COLO668 (cell line): ENCODE data around the gene PXDN.
"Not testable (repeated sequence)": the region's sequence is repeated elsewhere in the genome, so short reads cannot be mapped to it uniquely, and the experiment has no call there.

ENCODE experiments used
- DNase-seq: peaks from one replicate; lab custom pipeline; 2025; ENCODE audit not compliant: unreplicated experiment; lab: John Stamatoyannopoulos, UW

The PXDN gene

DNA sequence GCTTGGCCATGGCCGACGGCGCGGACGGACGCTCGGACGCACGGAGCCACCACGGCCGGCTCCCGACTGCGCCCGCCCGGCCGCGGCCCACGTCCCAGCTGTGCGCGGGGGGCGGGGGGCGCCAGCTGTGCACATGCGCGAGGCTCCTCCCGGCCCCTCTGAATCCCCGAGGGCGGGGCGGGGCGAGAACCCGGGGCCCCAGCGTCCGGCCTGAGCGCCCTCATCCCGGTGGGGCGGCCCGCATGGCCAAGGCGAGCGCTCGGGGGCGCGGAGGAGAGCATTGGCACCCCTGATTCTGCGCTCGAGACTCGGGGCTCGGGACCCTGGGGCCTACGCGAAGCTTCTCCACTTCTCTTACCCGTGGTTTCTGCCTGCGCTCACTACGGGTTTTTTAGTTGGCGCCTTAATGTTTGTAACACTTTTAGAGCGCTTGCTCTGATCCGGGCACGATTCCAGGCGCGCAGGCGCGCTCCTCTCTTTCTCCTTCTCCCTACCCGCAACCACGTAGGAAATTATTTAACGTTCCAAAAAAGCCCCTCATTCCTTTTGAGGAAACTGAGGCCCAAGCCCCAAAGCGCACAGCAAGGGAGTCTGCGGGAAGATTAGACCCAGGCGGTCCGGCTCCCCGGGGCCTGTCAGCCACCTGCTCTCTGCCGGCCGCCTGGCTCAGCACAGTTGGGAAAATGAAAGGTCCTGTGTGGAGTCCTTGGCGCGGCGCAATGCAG lies at the start of gene PXDN:
TSS of gene PXDN (minus strand) at position 70 of the 725 bp plus-strand sequence. CDS start at position 10, 60 bp downstream.
- no peak for DNase-seq

DNA sequence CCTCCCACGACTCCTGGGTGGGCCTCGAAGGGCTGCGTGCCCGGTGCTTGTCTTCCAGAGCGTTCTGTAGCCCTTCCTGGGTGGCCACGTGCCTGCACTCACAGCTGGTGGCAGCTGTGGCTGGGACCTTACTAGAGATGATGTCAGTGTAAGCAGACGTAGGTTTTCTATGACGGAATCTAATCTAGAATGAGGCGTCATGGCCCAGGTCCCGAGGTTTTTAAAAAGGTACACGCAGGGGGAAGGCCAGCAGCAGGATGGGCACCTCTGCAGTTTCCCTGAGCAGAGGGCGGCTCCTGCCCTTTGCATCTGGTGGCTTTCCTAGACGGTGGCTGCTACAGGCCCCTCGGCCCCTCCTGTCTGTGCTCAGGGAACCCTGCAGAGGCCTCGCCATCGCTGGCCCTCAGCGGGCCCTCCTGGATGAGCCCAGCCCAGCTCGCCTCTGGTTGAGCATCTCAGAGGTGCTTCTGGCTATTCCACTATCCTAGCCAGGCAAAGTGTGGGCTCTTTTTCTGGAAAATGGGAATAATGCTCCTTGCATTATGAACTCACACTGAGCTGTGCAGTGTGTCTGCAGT lies 49.6 kb upstream of the PXDN start:
- DNase-seq = no peak

GRCh38 chr2:1793001-1793867 lies 48.9 kb upstream of the PXDN start:
- no peak for DNase-seq

DNA sequence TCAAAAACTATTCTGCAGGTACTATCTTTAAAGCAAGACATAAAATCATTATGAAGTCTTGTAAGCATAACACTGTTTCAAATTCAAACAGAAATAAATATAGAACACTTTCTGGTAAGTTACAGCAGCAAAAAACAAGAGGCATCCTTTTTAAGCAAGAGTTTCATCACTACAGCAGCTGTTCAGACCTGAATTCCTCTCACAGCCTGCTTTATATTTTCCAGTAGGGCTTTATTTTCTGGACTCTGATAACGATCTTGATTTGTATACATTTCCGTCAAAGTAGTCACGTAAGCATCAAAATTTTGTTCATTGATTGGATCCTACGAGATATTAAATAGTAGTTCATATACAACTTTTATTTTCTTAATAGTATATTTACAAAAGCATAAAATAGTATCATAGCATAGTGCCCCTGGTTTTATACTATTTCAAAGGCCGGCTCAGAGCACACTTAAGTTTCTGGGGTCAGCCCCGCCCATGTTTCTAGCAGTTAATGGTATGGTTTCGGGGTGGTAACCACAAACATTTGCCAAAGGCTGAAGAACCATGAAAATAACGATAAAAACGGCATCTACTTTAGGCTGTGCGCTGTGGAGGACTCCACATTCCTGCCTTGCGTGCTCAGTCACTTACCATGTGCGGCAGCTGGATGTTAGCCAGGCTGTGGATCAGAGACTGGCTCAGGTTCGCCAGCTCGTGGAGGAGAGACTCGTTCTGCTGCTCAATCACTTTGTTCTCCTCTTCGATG lies 47.5 kb upstream of the PXDN start:
- DNase-seq = no peak

GRCh38 chr2:1791006-1791605 lies 46.8 kb upstream of the PXDN start:
- DNase-seq = no peak

DNA sequence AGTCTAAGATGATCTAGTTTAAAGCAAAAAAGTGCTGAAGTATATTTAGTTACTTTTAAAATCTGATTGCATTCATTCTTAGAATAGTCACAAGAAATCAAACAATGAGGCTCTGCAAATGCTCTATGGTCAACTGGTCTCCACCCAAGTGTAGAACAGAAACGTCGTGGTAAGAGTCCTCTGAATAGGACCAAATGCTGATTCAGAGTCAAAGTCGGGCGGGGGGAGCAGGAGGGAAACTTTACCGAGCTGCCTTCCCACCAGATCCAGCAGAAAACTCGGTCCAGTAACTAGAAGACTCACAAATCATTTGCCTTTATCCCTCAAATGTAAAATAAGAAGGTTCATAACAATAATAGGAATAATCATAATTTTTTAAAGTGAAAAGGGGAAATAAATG lies 46.2 kb upstream of the PXDN start:
- DNase-seq = no peak

- no peak for DNase-seq
Observed at GRCh38 chr2:1789610-1790009, 45.3 kb upstream of the PXDN start.

GRCh38 chr2:1788478-1788959 lies 44.2 kb upstream of the PXDN start:
- no peak for DNase-seq

DNA sequence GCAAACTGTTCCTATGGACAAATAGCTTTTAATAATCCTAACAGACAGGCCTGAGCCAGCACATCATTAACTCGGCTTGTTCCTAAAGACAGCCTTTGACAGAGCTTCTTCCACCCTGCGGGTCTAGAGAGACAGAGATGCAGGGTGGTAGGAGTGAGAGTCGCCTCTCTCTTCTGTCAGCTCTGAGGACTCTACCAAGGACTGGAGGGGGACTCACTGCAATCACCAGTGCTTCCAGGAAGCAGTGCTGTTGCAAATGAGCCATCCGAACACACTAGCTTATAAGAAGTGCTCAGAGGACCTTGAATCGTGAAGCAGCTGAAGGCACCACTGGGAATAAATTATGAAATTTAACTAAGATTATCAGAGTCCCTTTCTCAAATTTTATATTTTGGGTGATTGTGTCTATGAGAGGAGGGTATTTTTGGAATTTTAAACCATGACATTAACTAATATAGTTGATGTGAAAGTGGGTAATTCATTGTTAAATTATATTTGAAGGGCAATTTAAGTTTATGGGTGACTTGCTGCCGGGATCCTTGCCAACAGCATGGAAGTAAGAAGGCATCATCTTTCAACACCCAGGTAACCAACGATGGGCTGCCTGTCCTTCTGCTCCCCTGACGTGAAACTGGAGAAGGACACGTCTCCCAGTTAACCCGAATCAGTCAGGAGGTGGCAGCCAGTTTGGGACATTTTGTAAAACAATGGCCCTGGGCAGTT lies 43.6 kb upstream of the PXDN start:
- DNase-seq = no peak

DNA sequence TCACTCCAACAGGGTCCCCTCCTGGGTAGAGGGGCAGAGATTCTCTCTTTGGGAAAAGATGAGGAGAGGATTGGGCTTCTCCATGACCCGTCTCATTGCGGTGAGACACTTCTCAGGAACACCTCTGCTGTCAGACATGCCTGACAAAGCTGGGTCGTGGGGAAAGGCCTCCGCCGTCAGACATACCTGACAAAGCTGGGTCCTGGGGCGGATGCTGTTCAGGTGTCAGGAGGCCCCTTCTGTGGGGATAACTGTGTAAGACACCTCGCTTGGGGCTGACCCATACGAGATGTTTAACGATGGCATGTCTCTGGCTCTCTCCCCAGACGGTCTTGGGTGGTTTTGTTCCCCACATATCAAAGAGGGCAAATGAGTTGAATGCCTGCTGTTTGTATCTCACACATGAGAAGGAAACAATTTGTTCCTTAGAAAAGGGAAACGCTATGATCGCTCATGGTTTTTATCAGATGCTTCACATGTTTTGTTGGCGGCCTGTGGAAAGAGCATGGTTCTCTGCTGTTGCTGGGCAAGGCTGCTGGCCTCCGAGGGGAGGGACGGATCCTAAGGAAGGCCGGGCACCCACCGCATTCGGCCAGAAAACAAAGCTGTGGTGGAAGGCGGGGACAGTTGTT lies 40.8 kb upstream of the PXDN start:
- DNase-seq = no peak

GRCh38 chr2:1784087-1784486 lies 39.8 kb upstream of the PXDN start:
- no peak for DNase-seq

GRCh38 chr2:1782514-1782913 lies 38.2 kb upstream of the PXDN start:
- no peak for DNase-seq

DNA sequence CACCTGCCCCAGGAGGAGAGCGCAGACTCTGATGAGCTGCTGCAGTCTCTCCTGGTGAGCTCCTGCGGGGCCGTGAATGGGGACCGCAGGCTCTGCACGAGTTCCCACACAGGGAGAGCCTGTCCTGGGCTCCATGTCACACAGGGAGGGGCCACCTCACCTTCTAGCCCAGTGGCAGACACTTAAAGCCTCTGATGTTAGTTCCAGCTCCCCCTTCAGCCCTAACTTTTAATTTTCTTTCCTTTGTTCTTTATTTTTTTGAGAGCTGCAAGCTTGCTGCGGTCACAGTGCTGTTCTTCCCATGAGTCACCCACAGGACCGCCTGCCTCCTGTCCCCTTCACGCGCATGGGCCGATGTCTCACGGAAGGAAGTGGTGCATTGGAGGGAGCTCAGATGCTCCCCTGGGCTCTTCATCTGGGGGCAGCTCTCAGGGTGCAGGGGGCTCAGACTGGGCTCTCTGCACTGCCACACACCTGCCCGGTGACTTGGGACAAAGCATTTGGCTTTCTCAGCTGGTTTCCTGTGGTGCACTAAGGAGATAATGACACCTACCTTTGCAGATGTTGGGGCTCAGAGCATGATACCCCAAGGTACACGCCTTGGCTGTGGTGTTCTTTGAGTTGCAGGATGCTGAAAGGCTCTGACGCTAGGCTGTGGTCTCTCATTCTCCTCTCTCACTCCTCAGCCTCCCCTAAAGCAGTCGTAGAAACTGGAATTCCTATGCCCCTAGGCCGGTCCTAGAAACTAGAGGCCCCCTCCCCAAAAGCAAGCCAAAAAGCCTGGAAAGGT lies 37.2 kb upstream of the PXDN start:
- DNase-seq = no peak

- DNase-seq = no peak
Observed at GRCh38 chr2:1780693-1781092, 36.4 kb upstream of the PXDN start.

DNA sequence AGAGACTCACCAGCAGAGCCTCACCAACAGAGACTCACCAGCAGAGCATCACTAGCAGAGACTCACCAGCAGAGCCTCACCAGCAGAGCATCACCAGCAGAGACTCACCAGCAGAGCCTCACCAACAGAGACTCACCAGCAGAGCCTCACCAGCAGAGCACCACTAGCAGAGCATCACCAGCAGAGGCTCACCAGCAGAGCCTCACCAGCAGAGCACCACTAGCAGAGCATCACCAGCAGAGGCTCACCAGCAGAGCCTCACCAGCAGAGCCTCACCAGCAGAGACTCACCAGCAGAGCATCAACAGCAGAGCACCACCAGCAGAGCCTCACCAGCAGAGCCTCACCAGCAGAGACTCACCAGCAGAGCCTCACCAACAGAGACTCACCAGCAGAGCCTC lies 35.7 kb upstream of the PXDN start:
- not testable (repeated sequence) for DNase-seq

GRCh38 chr2:1778566-1778965 lies 34.3 kb upstream of the PXDN start:
- DNase-seq = no peak

DNA sequence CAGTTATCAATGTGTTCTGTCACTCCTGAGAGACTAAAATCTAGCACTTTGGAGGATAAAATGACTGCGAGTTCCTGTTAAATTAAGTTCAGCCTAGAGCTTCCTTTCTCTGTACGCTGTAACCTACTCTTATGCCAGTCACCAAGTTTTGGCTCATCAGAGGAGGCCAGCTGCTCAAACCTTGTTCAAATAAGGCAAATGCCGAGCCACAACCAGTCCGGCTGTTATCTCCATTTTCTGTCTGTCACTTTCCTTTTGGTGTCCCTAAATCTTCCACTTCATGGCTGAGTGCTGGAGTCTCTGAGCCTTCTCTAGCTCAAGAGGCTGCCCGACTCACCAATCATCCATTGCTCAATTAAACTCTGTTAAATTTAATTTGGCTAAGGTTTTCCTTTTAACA lies 33.5 kb upstream of the PXDN start:
- no peak for DNase-seq

- DNase-seq = no peak
Observed at GRCh38 chr2:1777156-1777555, 32.8 kb upstream of the PXDN start.

- no peak for DNase-seq
Observed at GRCh38 chr2:1775511-1776035, 31.3 kb upstream of the PXDN start.
